Stimulated activated CD8-positive, alpha-beta memory T cell treated with anti-CD3 and anti-CD28 coated beads, Interleukin-15, amount 100 ng/mL, for 4 hours (primary cell): Measurements from ENCODE around the gene NMU.
"Not testable (repeated sequence)": the region's sequence is repeated elsewhere in the genome, so short reads cannot be mapped to it uniquely, and the experiment has no call there.

ENCODE experiments used
- DNase-seq, 2 donors: peaks; one replicate each; pipeline ENCODE4 v3.0.0-alpha.2; 2020; ENCODE audit warnings: low read depth in 2 of 2

NMU gene

DNA sequence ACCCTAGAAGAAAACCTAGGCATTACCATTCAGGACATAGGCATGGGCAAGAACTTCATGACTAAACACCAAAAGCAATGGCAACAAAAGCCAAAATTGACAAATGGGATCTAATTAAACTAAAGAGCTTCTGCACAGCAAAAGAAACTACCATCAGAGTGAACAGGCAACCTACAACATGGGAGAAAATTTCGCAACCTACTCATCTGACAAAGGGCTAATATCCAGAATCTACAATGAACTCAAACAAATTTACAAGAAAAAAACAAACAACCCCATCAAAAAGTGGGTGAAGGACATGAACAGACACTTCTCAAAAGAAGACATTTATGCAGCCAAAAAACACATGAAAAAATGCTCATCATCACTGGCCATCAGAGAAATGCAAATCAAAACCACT, 12.0 kb downstream of the NMU start:
- not testable (repeated sequence) for DNase-seq

DNA sequence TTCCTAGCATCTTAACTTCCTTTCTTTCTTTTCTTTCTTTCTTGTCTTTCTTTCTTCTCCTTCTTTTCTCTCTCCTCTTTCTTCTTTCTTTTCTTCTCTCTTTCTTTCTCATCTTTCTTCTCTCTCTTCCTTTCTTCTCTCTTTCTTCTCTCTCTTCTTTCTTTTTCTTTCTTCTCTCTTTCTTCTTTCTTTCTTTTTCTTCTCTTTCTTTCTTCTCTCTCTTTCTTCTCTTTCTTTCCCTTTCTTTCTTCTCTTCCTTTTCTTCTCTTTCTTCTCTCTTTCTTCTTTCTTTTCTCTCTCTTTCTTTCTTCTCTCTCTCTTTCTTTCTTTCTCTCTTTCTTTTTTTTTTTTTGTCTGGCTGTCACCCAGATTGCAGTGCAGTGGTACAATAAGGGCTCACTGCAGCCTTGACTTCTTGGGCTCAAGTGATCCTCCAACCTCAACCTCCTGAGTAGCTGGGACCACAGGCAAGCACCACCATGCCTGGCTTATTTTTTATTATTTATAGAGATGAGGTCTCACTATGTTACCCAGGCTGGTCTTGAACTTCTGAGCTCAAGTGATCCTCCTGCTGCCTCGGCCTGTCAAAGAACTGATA, 17.5 kb downstream of the NMU start:
- DNase-seq: no peak

DNA sequence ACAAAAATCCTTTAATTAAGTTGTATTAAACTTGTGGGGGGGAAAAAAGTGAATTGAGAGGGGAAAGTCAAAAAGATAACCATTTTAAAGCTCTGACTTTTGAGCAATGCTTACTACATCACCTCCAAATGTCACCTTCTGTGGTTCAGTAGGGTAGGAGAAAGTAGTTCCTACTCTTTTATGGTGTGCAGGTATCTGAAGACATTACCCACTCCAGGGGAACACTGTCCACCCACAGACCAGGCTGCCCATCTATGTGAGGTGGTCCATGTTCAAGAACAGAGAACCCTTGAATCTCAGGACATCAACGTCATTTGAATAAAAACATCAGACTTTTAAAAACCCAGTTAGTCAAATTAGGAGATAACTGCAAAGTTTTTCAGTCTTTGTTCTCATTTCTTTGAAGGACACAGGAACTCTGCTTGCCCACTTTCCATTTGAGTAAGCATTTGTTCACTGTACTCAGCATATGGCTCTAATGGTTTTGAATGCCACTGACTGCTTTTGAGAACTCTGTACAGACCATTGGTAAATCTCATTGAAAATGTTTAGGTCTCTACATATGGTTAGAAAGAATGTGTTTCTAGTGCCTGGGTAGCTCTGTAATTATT, 18.4 kb downstream of the NMU start:
- no peak for DNase-seq

GRCh38 chr4:55615008-55615407, 21.1 kb downstream of the NMU start:
- DNase-seq: no peak

- DNase-seq: no peak
Observed at GRCh38 chr4:55613621-55614020, 22.5 kb downstream of the NMU start.

GRCh38 chr4:55612341-55612740, 23.8 kb downstream of the NMU start:
- no peak for DNase-seq

DNA sequence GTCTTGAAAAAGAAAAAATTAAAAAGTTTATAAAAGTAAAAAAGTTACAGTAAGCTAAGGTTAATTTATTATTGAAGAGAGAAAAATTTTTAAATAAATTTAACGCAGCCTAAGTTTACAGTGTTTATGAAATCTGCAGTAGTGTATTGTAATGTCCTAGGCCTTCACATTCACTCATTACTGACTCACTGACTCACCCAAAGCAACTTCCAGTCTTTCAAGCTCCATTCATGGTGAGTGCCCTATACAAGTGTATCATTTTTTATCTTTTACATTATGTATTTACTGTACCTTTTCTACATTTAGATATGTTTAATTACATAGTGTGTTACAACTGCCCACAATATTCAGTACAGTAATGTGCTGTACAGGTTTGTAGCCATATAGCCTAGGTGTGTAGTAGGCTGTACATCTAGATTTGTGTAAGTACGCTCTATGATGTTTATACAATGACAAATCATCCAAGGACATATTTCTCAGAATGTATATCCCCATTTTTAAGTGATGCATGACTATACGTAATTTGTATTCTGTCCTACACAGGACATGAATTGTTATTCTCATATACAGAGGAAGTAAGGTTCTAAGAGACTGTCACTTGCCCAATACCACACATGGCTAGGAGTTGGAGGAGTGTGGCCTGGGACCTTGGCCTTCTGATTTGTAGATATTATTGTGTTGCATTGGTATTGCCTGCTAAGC, 24.6 kb downstream of the NMU start:
- DNase-seq: no peak

- DNase-seq: no peak
Observed at GRCh38 chr4:55610381-55610780, 25.7 kb downstream of the NMU start.

DNA sequence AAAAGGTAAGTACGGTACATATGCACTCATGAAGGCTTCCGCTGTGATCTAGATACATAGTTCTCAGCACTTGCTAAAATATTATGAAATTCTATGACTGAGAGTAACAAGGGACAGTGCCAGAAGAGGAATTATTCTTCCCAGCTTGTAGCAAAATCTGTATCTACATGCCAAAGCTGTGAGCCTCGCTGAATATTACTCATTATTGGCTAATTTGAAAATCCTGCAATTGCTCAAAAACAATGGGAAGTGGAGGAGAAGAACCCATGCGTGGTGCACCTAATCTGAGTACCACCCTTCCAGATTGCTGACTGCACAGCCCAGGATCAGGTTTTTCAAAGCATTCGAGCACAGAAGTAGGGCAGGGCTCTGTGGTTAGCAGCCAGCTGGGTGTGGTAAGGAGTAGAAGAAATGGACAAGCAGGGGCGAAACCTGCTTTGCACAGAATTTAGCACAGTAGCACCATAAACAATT, 26.7 kb downstream of the NMU start:
- no peak for DNase-seq

- DNase-seq: no peak
Observed at GRCh38 chr4:55608591-55608990, 27.5 kb downstream of the NMU start.

GRCh38 chr4:55604996-55605395, 31.1 kb downstream of the NMU start:
- no peak for DNase-seq

GRCh38 chr4:55600640-55601039, 35.5 kb downstream of the NMU start:
- DNase-seq: no peak

DNA sequence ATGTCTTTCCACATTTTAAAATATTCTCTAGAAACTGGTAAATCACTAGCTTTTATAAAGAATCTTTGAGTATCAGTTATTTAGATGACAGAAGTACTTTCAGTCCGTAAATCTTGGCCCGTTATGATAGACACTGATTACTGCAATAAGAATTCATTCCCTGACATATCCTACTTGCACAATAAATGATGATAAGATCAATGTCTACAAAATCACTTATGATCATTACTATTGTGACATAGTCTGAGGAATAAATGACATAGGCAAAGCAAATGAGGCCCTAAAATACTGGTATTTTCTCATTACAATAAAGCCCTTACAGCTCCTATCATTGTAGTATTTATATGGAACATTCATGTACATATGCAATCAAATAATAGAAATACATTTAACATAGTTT, 37.5 kb downstream of the NMU start:
- DNase-seq: no peak

GRCh38 chr4:55592014-55592413, 44.1 kb downstream of the NMU start, which contains the start of gene PDCL2:
PDCL2 (minus strand) TSS chr4:55592245; CDS start chr4:55592109, 136 bp downstream.
- no peak for DNase-seq

DNA sequence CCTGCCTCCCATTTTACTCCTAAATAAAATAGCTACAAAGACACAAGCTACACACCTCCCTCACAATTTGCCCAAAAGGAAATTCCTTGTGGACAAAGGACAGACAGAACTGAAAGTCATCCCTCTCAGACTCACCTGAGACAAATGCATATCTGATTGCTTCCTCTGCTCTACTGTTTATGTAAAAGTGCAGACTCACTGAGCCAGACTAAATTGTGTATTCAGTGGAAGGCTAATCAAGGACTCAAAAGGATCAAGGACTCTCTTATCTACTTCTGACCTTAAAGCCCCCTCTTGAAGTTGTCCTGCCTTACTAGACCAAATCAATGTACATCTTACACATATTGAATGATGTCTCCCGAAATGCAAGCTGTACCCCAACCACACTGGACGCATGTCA, 47.9 kb downstream of the NMU start:
- DNase-seq: no peak

GRCh38 chr4:55582773-55583172, 53.3 kb downstream of the NMU start:
- DNase-seq: not testable (repeated sequence)

- DNase-seq: no peak
Observed at GRCh38 chr4:55578341-55579010, 57.6 kb downstream of the NMU start.

- no peak for DNase-seq
Observed at GRCh38 chr4:55575513-55575912, 60.6 kb downstream of the NMU start.

GRCh38 chr4:55574252-55574651, 61.8 kb downstream of the NMU start:
- no peak for DNase-seq

DNA sequence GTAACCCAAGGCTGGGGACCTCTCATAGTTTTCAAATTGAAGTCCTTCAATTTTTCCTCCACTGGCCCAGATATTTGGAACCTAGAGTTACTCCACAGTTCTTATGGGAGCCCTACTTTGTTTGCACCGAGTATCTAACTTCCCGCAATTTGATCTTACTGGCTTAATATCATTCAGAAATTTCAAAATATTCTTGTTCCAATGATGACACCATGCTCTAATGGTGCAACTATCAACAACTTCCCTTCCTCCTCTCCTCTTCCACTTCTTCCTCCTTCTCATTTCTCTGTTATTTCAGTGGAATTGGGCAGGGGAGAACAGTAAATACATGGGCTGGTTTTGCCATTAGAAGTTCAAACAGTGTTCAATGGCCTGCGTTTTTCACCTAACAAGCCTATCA, 64.3 kb downstream of the NMU start:
- no peak for DNase-seq

DNA sequence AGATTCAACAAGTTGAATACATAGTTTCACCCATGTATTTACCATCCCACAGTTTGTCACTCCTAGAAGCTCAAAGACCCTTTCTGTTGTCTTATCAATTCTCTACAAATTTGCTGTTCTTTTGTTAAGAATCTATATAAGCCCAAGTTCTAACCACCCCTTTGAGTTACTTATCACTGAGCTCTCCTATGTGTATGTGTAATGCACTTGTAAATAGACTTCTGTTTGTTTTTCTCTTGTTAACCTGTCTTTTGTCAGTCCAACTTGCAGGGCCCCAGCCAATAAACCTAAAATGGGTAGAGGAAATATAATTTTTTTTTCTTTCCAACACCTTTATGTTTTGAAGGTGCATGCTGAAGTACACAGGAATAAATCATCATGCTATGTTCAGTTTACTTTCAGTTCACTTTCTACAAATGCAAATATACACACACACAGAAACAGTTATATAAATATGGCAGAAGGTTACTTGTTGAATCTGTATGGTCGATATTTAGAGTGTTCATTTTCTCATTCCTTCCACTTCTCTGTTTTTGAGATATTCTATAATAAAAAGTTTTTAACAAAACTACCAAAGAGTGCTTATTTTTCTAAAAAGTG, 67.1 kb downstream of the NMU start:
- no peak for DNase-seq

DNA sequence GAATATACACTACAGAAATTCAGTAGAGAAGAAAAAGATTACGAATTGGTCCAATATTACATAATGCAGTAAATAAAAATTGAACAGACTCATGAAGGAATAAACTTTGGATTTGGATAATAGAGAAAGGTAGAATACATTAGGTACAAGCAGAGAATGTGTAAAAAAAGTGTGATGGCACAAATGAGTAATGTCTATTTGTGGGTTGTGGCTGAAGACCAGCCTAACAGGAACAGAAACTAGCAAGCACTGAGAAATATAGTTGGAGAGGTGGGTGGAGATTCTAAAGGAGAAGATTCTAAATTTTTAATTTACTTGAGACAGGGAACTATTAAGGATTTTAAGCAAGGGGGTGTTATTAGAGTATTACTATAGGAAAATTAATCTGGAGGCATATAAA, 74.2 kb downstream of the NMU start:
- no peak for DNase-seq
